SHP77 treated with DMSO at 0.1 percent for 48 hours (cell line): ENCODE results near the gene RAD51.
A peak's percentile ranks its signal among the peaks of the same experiment; 100 is the strongest.

Experiments
- DNase-seq: peaks from one replicate; lab custom pipeline; 2025; lab: John Stamatoyannopoulos, UW

The RAD51 gene

GRCh38 chr15:40762919-40763800, 68.2 kb downstream of the RAD51 start:
- DNase-seq = peak; percentile 60

DNA sequence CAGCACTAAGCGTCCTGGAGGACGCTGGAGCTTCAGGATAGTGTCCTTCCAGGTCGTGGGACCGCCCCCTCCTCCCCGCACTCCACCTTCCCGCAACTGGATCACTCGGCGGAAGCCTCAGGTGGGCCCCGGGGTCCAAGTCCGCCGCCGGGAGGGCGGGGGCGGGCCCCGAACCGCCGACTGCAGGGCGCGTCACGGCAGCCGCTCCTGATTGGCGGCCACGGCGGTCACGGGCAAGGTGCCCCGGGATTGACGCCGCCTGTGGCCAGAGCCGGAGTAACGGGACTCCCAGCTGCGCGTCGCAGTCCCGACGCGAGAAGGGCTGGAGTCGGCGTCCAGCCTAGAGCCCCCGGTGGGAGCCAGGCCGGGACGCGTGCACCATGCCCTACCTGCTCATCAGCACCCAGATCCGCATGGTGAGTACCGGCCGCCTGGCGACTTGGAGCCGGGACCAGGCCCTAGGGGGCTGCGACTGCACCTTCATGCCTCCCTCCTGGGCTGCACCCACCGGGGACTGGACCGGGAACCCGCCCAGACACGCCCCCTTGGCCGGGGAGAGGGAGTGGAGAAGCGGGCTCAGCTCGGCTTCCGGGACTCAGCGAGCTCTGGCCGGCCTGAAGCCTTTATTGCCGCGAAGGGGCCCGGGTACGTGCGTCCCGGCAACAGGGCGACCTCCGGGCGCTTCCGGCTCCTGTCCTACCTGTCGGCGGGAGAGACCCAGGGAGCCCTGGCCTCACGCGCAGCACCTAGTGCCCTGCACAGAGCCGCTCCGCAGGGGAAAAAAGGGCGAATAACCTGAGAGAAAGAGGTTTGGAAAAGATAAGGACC, 69.0 kb downstream of the RAD51 start, which contains the start of gene GCHFR:
Gene GCHFR, plus strand, starts transcription at position 268 of the 828 bp plus-strand sequence. Its CDS starts 113 bp downstream, at position 381.
- DNase-seq = peak; percentile 45

- no peak for DNase-seq
These were observed 69.7 kb downstream of the RAD51 start for GRCh38 chr15:40764629-40765103.

DNA sequence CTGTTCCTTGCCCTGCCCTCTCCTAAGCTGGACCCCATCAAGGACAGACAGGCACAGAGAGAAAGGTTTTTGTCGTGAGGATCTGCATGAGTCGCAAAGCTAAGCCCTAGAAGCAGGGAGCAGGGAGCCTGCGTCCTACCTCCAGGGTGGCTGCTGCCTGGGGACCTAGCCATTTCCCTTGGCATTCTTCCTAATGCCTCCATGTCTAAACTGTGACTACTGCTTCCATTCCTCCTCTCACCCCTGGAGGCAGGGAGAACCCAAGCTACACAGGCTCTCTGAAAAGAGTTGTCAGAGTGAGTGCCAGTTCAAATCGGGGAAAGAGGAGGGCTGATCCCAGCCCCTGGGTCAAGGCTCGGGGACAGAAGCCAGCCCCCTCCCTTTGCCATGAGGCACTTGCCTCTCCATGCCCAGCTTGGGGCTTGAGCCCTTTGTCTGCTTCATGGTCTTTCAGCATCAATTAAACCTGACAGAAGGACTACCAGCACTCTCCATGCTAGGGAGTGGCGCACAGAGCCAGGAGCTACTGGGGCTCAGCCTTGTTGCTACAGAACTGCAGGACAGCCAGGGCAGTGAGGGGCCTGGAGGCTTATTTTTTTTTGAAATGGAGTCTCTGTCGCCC, 71.3 kb downstream of the RAD51 start:
- no peak for DNase-seq

GRCh38 chr15:40766906-40767837, 72.2 kb downstream of the RAD51 start:
- DNase-seq = no peak

GRCh38 chr15:40767838-40768500, 73.0 kb downstream of the RAD51 start:
- DNase-seq = no peak

DNA sequence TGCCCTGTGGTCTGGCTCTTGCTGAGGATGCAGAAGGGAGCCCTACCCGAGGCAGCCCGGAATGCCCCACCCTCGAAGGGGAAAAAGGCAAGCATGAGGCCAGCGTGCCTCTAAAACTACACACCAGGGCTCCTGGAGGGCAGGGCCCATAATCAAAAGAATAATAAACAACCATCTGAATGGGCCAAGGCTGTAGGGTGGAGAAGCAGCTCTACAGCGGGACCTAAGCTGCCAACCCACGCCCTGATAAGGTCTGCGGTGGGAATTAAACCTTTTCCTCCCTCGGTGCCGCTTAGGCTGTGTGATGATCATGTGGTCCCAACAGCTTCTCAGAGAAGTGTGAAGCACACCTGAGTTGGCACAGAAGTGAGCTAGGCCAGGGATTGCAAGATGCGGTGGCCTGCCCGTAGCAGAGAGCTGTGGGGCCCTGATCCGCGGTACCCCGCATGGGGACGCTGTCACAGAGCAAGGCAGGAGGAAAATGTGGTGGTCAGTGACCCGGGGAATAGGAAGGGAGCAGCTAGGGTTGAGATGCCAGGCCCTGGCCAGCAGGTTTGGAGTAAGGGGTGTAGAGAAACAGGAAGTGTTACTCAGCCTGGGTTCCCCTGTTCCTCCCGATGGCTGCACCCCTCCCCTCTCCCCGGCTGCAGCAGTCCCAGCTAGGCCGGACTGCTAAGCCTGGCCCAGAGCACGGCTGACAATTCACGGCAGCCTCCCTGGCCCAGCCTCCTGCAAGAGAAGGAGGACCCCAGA, 73.7 kb downstream of the RAD51 start:
- no peak for DNase-seq

- DNase-seq = no peak
These were observed 74.5 kb downstream of the RAD51 start, which contains the start of gene C15orf62 for GRCh38 chr15:40769274-40770146. Gene C15orf62, plus strand, starts transcription at chr15:40769980. Its CDS starts 516 bp downstream, at chr15:40770496.

- DNase-seq = no peak
These were observed 75.3 kb downstream of the RAD51 start for GRCh38 chr15:40770147-40770721.

DNA sequence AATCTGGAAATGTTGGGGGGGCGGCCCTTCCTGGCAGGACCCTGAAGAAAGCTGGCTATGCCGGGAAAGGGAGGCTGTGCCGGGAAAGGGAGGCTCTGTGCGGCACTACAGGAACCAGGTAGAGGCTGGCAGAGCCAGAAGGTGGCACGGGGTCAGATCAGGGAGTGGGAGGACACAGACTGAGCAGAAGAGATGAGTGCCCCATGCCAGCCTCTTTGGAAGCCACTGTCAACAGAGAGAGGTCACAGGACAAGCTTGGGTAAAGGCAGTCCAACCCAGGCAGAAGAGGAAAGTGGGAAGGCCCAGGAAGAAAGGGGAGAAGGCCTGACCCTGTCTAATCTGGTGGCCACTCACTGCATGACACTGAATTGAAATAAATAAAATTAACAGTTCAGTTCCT, 76.3 kb downstream of the RAD51 start:
- DNase-seq = no peak

GRCh38 chr15:40772014-40772413, 77.0 kb downstream of the RAD51 start:
- no peak for DNase-seq

DNA sequence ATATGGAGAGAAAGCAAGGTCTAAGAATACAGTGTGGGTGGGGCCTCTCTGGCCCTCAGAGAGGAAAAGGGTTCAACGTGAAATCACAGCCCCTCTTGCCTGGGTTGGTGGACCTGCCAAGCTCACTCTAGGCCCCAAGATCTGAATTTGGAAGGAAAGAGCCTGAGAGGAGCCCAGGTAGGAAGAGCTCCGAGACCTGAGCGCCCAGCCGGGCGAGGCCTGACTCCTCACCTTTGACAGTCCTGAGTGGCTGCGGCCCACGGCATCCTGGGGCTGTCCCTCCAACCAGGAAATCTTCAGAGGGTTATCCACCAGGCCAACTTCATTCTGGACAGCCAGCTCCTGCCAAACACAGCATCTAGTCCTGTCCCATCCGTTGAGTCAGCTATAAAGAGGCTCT, 78.5 kb downstream of the RAD51 start:
- DNase-seq = no peak

- DNase-seq = no peak
These were observed 78.9 kb downstream of the RAD51 start for GRCh38 chr15:40773902-40774301.

DNA sequence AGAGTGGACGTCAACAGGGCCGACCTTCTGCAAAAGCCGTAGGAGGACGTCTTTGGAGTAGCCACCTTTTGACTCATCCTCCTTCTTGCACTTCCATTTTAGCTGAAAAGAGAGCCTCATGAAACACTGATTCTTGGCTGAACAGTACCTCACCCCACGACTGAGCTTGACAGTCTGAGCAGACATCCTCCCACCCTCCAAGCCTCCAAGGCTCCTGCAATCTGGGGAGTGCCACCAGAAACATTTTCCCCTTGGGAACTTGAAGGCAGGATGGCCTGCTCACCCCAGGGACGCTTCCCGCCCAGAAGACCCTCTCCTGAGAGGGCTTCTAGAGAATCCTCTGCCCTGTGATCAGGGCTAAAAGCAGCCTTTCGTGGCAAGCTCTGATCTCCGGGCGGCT, 80.0 kb downstream of the RAD51 start:
- DNase-seq = no peak

- no peak for DNase-seq
These were observed 81.0 kb downstream of the RAD51 start for GRCh38 chr15:40775740-40776536.

GRCh38 chr15:40776537-40777141, 81.7 kb downstream of the RAD51 start:
- no peak for DNase-seq
